Ramos (cell line): ENCODE results near the gene KLF5.
"Not testable (repeated sequence)": the region's sequence is repeated elsewhere in the genome, so short reads cannot be mapped to it uniquely, and the experiment has no call there.

ENCODE experiments used
- in situ Hi-C: fragments of 300-500 bp; cut with MboI; formaldehyde crosslinking; loops from one replicate; pipeline ENCODE4 v1.14.3; 2022; ENCODE audit warnings: low sequenced_read_pairs; ENCODE audit not compliant: unreplicated experiment

KLF5 gene

GRCh38 chr13:73058736-73059459, at the start of gene KLF5:
Gene KLF5 (plus strand): TSS chr13:73059005. CDS start chr13:73059328, 323 bp downstream.
- in situ Hi-C loops: no loop called here

GRCh38 chr13:73011751-73012150, 47.1 kb upstream of the KLF5 start:
- in situ Hi-C loops: no loop called here

DNA sequence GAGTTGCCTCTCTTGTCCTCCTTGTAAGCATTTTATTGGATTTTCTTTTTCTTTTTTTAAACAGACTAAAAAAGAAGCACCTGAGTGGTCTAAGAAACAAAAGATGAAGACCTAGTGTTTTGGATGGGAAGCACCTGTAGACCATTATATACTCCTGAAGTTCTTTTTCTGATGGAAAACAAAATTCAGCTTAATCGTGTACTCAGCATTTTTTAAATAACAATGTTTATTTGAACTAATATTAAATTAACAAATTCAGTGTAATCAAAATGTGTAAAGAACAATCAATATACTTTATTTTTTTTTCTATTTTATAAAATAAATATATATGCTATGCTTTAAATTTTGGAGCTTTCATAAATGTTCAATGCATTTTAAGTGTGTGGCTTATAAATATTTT, 43.0 kb upstream of the KLF5 start:
- in situ Hi-C loops: no loop called here

DNA sequence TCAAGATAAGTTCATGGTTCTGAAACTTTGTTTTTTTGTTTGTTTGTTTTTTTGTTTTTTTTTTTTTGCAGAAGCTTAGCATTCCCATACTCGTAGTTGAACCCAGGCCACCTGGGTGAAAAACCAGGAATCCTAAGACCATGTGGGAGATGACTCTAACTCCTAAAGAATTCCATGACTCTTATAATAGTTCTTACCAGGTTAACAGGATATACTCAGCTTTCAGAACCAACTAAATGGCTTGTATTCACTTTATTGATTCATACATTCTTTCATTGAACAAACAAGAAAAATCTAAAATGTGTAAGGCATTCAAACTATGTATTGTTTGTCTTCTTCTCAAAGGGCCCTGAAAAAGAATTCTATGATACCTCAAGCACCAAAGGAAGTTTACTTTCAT, 40.5 kb upstream of the KLF5 start:
- in situ Hi-C loops: no loop called here

DNA sequence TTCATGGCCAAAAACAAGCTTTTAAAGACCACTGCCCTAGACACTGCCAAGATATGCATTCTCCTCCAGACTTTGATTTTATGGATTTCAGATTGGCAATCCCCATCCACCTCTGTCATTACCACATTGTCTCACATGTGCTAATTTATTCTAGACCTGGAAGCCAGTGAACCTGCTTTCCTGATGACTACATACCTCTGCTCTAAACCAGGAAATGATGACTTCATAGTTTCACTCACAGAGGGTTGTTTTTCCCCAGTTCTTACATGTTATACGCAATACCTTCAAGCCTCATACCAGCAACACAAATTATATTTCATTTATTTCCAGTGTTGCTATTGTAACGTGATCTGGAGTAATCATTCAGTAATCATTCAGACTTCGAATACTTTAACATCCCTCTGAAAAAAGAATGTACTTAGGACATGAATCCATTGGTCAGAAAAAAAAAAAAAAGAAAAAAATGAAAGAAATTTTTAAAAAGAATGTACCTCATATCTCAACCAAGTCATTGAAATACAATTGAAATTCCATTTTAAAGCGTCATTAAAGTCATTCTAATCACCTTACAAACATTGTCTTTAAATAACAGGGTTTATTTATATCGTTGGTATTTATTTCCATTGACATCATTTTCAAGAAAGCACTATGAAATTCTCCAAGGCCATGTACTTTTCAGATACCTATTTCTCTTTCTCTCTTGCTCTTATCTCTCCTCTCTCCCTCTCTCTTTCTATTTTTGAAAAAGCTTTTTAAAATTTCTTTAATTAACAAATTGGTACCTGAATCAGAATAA, 33.4 kb upstream of the KLF5 start:
- in situ Hi-C loops: no loop called here

DNA sequence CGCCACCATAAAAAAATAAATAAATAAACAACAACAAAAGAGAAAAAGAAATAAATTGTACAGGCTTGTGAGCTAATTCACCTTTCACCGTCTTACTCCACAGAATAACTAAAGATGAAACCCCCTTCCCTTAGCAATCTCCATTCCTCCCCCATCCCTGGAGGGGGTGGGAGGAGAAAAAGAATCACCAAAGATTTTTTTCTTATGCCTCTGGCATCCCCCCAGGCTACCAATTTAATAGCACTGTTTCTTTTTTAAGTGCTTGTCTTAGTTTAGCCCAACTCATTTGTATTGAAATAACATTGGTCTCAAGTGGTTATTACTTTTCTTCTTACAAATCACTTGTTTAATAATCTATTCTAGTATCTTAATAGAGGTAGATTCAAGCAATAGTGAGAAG, 23.9 kb upstream of the KLF5 start:
- in situ Hi-C loops: no loop called here

GRCh38 chr13:73035660-73036059, 23.1 kb upstream of the KLF5 start:
- in situ Hi-C loops: no loop called here

- in situ Hi-C loops: no loop called here
These were observed 22.2 kb upstream of the KLF5 start for GRCh38 chr13:73036566-73036965.

GRCh38 chr13:73038064-73038463, 20.7 kb upstream of the KLF5 start:
- in situ Hi-C loops: no loop called here

GRCh38 chr13:73039201-73040108, 19.4 kb upstream of the KLF5 start:
- in situ Hi-C loops: no loop called here

DNA sequence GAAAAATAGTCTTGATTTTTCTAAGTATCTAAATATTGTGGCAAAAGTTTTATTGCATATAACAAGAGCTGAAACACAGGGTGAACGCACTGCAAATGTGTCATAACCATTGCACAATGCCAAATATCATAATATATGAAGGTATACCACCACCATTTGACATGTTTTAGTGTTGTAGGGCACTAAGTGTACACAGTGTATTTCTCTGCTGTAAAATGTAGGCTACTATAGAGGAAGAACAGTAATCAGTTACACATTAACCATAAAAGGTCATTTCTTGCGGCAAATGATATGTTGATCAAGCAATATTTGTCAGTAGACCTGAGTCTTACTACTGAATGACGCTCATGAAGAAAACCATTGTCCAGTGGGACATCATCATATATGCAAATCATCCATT, 18.3 kb upstream of the KLF5 start:
- in situ Hi-C loops: no loop called here

GRCh38 chr13:73040968-73041596, 17.7 kb upstream of the KLF5 start:
- in situ Hi-C loops: no loop called here

DNA sequence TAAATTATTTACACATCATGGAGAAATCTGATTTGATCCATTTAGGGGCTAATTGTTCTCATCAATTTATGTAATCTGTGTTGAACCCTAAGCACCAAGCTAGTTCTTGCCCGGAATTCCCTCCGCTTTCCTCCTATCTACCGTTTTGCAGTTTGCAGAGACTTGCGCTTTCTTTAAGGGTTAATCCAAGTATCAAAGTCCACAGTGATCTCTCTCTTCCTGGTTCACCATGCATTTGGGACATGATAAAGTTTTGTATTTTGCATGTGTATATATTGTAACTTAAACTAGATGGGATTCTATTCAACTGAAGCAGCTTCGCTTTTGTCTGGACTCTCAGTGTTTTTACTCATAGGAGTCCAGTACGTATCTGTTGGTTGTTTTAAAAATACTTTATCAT, 13.8 kb upstream of the KLF5 start:
- in situ Hi-C loops: no loop called here

GRCh38 chr13:73048615-73049014, 10.2 kb upstream of the KLF5 start:
- in situ Hi-C loops: not testable (repeated sequence)

GRCh38 chr13:73054712-73055111, 4.1 kb upstream of the KLF5 start:
- in situ Hi-C loops: no loop called here

GRCh38 chr13:73055813-73056564, 2.8 kb upstream of the KLF5 start:
- in situ Hi-C loops: no loop called here

DNA sequence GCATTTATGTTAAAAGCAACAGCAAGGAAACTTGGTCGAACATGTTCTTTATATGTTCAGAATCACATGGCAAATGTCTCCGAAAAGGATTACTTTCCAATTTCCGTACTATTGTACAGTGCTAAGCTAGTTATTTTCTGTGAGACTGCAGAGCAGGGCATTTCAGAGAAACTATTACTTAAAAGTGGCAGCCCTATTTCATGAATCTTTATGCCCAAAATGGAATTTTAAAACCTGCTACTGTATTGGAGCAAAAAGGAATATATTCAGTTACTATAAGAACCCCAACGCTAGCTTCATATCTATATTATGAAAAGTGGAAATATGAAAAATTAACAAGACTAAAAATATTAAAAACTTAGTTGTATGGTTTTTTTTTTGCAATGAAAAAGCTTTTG, 2.2 kb upstream of the KLF5 start:
- in situ Hi-C loops: no loop called here

DNA sequence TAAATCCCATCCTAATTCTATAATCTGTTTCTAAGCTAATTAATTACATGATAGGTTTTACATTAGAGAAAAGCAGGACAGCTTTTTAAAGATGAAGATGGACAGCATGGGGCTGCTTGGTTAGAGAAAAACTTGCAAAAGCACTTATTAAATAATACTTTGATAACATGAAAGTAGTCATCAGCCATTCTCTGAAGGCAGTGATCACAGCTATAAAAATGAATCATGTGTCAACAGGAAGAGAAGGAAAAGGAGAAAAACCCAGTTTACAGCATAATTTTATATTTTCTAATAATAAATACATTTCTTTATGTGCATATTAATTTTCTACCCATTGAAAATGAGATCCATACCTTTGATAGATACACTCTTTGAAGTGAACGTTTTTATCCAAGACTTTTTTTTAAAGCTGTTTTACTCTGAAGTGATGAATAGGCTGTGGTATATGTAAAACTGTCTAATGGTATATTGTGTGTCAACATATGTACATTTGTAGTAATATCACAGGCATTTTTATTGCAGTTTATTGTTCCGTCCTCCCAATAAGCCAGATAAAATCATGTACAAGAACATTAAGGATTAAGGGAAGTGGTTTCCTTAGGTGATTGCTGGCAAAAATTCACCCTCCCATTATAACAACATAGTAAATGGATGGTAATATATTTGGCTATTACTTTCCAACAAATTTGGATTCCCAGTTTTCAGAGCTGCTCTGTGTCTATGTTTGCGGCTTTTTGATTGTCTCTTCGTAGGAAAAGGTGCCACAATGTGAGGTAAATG, 1.3 kb upstream of the KLF5 start:
- in situ Hi-C loops: no loop called here

- in situ Hi-C loops: no loop called here
These were observed 816 bp upstream of the KLF5 start for GRCh38 chr13:73058064-73058313.
